GM19452 (cell line): Measurements from ENCODE around the gene CLSTN1.
"Not testable (repeated sequence)": the region's sequence is repeated elsewhere in the genome, so short reads cannot be mapped to it uniquely, and the experiment has no call there.

Experiments used
- ATAC-seq: cut with Tn5 transposase; IDR thresholded peaks from one replicate; pipeline ENCODE4 v1.9.1; 2021; ENCODE audit not compliant: unreplicated experiment

Gene CLSTN1

DNA sequence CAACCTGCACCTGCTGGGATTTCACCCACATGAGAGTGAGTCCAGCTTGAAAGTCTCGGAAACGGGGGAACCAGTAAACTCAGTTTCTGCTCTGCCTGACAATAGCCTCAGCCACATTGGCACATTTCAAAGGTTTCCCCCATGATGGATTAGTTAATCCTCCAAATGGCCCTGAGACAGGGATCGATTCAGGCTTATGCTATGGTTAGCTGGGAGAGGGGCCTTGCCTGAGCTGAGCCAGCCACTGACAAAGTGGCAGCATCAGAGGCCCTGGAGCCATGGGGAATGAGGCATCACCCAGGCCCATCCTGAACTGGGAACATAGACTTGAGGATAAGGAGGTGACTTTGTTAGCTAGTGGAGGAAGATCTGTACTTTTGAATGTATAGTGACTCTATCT is 2.9 kb upstream of the CLSTN1 start:
- no peak for ATAC-seq

DNA sequence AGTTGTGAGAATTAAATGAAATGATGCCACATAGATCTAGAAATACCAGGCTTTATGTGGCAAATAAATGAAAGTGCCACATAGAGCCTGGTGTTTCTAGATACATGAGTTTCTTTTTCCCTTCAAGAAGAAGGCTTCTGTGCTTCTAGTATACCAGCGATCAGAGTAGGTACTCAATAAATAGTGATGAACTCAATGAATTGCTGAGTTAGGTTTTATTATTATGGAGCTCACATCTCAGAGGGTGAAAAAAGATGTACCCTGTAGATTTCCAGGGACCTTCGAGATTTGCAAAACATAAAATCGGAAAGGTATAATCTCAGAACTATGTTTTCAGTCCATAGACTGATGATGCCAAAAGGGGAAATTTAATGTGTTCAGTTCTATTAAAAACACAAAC is 2.3 kb upstream of the CLSTN1 start:
- ATAC-seq = no peak

DNA sequence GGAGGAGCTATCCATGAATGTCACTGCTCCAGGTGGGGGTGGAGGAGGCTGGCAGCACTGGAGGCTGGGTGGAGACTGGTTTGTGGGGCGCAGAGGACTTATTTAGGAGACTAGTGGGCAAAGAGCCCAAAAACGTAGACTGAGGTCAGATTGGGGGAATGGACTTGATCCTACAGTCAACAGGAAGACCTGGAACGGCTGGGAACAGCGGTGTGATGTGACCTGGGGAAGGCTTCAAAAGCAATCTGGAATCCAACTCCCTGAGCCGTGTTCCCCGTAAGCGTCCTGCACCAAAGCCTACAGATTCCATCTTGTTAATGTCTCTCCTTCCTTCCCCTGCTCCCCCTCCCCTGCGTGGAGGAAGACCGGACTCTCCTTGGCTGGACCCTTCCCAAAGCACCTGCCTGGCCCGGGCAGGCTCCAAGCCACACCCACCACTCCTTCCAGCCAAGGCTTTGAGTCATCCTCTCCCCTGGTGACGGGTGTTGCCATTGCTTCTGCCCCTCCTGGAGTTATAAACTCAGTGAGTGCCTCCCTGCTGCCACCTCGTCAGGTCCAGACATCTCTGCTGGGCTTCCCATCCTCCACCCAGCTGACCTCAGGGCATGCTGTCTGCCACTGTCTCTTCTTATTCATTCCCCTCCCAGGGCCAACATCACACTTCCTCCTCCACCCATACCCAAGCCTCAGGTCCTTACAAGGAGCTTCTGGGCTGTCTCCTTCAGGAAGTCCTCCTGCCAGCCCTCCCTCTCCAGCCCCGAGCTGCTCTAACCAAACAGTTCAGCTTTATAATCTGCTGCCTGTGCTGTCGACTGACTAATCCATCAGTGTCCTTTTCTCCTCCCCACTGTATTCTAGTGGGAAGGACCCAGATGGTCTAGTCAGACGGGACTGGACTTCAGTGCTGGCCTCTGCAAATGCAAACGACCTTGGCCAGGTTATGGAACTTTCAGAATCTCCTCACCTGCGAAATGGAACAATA is 1.6 kb upstream of the CLSTN1 start:
- no peak for ATAC-seq

DNA sequence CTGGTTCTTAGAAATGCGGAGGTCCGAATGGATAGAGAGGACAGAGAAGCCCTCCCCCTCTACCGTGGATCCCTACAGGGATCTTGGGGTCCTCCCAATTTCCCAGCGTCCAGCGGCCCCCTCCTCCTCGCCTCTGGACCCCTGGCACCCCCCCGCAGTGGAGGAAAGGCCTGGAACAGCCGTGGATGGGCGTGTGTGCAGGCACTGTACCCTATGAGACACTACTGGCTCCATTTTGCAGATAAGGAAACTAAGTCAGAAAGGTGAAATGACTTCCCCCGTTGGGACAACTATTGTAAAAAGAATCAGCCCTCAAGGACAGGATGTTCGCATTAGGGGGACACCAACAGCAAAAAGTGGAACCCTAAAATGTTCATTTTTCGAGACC is 931 bp upstream of the CLSTN1 start:
- no peak for ATAC-seq

DNA sequence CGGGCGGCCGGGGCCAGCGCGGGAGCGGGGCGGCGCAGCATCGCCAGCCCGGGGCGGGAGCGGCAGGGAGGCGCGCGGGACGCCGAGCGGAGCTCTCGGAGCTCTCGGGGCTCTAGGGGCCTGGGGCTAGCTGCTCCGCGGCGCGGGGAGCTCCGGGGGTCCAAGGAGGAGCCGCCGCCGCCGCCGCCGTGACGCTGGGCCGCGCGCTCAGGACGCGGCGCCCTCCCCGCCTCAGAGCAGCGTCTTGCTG is 147 bp downstream of the CLSTN1 start:
- peak; percentile 14 for ATAC-seq

DNA sequence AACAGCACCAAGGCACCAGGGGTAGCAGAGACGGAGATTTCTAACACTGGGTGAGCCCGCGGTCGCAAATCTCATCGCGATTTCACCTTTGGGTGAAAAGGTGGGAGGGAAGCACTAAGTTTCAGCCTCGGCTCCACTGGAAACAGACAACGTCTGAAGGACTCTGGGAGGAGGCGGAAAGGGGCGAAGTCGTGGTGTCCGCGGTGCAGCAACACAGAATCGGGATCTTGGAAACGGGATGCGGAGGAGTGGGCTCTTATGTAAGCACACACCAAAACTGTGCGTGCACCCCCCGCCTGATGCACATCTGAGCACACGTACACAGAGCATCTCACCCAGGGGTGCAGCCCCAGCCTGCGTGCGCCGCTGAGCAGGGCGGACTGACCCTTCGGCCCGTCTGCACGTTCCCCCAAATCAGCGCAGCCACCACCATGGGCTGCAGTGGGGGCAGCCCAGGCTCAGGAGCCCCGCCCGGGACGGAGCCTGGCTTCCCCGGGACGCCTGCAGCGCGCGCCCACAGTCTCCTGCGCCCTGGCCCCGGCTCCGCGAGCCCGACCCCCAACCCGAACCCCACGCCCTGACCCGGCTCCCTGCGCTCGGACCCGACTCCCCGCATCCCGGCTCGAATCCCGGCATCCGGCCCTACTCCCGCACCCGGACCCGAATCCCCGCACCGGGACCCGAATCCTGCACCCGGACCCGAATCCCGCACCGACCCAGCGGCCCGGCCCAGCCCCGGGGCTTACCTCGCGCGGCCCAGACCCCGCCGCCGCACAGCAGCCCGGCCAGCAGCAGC is 670 bp downstream of the CLSTN1 start:
- no peak for ATAC-seq

DNA sequence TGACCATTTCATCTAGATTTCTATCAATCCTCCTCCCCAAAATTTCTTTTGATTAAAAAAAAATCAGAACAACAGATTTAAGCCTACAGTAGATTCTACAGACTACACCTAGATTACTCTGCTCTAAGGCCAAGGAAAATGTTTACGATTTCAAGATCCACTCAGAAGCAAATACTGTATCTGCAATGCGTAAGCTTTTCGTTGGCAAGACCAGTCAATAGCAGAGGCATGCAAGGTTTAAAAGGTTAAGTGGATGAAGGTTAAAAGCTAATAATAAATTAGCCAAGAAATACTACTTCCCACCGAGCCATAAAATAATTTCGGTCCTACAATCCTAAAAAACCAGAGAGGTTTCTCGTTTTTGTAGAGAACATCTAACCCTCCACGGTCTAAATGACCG is 1.3 kb downstream of the CLSTN1 start:
- no peak for ATAC-seq

DNA sequence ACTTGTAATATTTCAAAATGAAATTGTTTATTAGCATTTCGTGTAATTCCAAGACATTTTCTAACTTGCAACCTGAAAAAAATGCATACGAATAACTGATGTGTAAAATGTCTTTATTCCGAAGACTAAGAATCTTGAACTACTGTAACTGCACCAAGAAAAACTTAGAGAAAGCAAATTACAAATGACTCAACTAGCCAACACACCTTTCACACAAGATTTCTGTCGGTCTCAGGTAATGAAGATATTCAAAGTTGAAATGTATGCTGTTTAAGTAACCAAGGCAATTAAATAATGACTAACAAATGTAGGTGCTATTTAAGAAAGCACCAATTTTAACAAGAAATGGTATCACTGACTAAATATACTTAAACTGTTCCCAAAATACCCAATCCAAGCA is 2.1 kb downstream of the CLSTN1 start:
- no peak for ATAC-seq

DNA sequence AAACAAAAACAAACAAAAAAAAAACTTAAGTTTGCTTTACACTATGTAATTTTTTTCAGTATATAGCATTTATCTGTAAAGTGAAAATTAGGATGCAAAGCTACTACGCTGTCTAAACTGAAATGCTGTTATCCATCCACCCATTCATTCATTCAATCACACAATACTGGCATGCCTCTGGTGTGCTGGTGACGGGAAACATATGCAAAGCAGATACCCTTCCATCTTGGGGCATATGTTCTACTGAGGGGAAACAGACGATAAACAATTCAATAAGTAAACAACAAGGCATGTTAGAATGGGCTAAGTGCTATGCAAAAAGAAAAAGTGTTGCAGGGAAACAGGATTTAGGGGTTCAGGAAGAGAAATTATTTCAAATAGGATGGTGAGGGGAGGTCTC is 3.2 kb downstream of the CLSTN1 start:
- no peak for ATAC-seq

DNA sequence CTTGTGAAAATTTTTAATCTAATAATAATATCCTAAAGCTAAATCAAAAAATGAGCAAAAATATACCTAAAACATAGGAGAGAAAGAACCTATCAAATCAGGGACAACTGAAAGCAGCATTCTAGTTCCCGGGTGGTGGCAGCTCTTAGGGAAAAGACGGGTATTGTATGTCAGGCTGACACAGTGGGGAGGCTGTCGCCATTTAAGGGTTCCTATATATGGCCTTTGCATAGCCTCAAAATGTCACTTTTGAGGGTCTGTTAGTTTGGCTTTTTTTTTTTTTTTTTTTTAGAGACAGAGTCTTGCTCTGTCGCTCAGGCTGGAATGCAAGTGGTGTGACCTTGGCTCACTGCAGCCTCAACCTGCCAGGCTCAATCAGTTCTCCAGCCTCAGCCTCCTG is 6.0 kb downstream of the CLSTN1 start:
- ATAC-seq = no peak

DNA sequence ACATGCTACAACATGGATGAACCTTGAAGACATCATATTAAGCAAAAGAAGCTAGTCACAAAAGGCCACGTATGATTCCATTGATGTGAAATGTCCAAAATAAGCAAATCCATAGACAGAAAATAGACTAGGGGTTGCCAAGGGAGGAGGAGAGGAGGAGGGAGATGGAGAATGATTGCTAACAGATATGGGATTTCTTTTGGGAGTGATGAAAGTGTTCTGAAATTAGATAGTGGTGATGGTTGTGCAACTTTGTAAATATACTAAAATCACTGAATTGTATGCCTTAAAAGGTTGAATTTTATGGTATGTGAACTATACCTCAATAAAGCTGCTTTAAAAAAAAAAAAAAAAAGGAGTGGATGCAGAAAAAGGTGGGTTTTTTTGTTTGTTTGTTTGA is 7.6 kb downstream of the CLSTN1 start:
- ATAC-seq = no peak

DNA sequence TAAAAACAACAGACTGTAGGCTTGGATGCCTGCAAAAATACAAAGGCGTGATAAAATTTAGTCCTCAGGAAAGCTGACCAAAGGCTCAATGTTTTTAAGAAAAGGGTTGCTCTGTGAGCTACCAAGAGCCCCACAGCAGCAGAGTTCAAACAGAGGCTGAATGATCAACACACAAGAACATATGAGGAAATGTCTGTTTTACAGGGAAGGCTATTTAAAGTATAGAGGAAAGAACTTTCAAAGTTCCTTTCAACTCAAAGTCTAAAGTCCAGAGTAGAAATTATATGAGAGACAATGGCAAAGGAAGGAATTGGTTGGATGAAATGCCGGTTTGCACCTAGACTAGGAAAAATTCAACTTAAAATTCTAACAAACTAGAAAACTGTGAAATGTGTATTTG is 8.6 kb downstream of the CLSTN1 start:
- no peak for ATAC-seq

DNA sequence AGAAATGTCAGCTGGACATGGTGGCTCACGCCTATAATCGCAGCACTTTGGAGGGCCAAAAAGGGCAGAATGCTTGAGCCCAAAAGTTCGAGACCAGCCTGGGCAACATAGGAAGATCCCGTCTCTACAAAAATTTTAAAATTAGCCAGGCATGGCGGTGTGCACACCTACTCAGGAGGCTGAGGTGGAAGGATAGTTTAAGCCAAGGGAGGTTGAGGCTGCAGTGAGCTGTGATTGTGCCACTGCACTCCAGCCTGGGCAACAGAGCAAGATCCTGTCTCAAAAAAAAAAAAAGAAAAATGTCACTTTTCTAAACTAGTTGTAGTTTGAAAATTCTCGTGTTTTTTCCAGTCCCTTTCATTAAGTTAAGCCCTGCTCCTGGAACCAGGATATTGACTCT is 9.1 kb downstream of the CLSTN1 start:
- ATAC-seq = no peak

DNA sequence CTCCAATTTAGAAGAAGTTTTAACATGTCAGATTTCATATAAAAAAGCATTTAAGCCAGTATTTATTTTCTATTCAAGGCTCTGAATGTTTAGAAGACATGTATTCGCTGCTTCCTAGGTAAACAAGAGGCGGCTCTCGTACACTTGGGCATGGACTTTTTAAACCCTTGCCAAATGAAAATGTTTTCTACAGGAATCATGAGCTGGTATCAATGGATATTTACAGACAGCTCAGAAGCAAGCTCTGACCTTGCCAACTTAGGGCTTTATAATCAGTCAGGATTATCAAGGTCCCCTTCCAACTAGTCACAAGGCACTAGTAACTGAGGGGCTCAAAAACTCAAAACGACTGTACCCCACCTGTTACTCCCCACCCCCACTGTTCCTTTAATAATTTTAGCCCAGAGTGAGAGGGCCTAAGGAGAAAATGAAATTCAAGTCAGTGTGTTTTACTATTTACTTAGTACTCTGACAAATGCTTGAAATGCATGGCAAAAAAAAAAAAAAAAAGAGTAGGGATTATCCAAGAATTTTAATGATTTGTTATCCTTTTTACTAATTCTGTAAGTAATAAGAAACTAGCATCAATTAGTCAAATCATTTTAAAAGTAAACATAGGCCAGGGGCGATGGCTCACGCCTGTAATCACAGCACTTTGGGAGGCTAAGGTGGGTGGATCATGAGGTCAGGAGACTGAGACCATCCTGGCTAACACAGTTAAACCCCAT is 12.4 kb downstream of the CLSTN1 start:
- no peak for ATAC-seq

DNA sequence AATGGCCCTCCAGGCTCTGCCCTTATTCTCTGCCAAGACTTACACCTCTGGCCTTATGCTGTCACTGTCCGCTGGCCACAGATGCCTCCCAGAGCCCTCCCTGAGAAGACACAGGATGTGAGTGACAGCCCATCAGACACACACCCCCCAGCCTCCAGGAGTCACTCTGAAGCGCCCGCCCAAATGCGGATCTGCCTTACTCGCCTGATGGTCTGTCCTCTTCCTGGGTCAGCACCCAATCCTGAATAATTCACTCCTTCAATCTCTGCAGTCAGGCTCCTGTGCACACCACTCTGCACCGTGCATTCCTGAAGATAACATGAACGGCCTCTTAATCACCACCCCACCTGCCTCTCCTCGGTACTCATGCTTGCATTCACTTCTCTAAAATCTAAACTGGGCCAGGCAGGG is 14.7 kb downstream of the CLSTN1 start:
- no peak for ATAC-seq

DNA sequence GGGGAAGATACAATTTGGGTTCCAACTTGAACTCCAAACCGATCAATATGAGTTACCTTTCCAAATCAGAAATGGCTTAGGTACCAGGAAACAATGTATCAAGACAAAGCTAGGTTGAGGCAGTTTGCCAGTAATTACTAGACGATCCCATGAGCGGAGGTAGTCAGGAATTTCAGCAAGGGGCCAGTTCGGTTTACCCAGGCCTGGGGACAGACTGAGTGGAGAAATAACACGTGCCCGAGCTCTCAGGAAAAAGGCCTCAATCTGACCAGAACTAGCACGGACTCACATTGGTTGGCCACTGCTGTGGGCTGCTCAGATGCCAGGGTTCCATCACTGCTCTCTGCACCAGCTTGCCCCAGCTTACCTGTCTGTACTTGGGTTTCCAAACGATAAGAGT is 15.3 kb downstream of the CLSTN1 start:
- ATAC-seq = no peak

DNA sequence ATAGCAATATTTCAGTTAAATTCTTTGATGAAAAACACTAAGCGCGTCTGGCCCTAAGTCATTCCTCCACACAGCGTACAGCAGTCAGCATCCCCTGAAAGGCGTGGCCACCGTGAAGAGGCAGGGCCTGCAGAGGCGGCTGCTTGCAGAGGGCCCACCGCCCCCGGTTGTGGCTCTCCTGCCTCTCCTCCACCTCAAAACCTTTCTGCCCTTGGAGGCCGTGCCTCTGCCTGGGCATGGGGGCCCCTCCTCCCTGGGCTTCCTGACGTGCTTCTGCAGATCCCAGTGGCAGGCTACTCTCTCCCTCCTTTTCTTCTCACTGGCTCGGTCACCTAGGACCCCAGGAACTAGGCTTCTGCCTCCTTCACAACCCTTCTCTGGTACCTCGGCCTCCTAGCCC is 16.2 kb downstream of the CLSTN1 start:
- no peak for ATAC-seq

DNA sequence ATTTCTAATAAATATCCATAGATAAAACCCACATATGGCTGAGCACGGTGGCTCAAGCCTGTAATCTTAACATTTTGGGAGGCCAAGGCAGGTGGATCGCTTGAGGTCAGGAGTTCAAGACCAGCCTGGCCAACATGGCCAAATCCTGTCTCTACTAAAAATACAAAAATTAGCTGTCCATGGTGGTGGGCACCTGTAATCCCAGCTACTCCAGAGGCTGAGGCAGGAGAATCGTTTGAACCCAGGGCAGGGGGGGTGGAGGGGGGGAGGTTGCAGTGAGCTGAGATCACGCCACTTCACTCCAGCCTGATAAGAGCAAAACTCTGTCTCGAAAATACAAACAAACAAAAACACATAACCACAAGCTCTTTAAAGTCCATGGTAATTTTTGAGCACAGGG is 17.8 kb downstream of the CLSTN1 start:
- not testable (repeated sequence) for ATAC-seq

DNA sequence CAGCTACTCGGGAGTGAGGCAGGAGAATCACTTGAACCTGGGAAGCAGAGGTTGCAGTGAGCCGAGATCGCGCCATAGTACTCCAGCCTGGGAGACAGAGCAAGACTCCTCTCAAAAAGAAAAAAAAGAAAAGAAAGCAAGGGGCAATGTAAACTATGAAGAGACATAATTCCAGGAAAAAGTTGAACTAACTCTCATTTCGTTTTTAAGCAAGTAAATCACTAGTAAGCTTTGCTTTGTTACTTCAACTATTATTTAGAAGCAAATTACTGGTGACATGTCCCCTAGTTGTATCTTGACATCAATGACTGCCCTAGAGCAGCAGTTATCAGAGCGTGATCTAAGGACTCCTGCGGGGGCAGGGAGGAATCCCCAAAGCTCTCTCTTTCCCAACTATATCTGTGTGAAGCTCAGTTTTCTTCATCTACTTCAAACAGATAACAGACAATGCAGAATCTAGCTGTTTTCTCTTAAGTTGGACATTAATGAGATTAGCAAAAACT is 18.7 kb downstream of the CLSTN1 start:
- ATAC-seq = no peak

DNA sequence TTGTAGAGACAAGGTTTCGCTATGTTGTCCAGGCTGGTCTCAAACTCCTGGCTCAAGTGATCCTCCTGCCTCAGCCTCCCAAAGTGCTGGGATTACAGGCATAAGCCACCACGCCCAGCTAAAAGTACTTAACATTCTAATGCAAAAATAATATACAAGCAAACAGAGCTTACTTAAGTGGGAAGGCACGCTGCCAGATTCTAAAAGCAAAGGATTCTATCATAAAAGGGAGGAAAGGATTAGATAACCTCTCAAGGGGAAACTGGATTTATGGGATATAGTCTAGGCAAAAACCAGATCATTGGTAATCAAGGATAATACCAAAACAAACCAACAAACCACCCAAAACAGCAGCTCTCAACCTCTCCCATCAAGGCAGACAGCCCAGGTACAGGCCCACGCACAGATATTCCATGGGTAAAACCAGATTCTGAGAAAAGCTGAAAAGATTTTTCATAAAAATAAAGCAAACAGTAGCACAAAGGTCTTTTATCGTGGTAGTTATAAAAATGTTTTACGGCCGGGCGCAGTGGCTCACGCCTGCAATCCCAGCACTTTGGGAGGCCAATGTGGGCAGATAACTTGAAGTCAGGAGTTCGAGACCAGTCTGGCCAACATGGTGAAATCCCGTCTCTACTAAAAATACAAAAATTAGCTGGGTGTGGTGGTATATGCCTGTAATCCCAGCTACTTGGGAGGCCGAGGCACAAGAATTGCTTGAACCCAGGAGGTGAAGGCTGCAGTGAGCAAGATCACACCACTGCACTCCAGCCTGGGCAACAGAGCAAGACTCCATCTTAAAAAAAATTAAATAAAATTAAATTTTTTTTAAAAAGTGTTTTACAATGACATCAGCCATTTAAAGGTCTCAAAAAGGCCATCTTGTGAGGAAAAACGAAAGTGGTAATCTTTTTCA is 20.5 kb downstream of the CLSTN1 start:
- not testable (repeated sequence) for ATAC-seq

DNA sequence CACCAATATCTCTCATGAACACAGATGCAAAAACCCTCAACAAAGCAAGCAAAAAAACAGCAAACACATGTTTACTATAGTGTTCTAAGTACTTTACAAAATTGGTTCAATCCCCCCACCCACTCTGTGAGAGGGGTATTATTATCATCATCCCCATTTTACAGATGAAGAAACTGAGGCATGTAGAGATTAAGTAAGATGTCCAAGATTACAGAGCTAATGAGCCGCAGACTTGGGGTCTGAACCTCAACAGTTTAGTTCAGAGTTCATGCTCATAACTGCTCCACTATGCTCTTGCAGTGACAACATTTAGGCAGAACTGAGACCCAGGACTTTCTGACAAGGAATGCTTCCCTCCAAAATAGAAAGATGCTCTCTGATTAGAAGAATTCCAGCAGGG is 21.9 kb downstream of the CLSTN1 start:
- no peak for ATAC-seq
